Loucy (cell line): Measurements from ENCODE around the gene SLC38A3.
"Not testable (repeated sequence)": the region's sequence is repeated elsewhere in the genome, so short reads cannot be mapped to it uniquely, and the experiment has no call there.

Experiments used
- H2AFZ ChIP-seq: fragments of 200-600 bp; sonication (generic); 2 replicates; pipeline ENCODE4 v1.6.0; 2016; ENCODE audit warnings: antibody characterized with exemption, mild to moderate bottlenecking, low read length, moderate library complexity
- H3F3A ChIP-seq: fragments of 200-600 bp; 2 replicates; pipeline ENCODE4 v1.6.0; 2016; ENCODE audit warnings: antibody characterized with exemption, low read depth, mild to moderate bottlenecking
- H3K27me3 ChIP-seq: fragments of 200-600 bp; sonication (generic); 2 replicates; pipeline ENCODE4 v1.6.1; 2014; ENCODE audit warnings: low read length, mild to moderate bottlenecking; ENCODE audit not compliant: insufficient read depth, poor library complexity, severe bottlenecking
- H3K36me3 ChIP-seq: fragments of 200-600 bp; sonication (generic); 2 replicates; pipeline ENCODE4 v1.6.1; 2016; ENCODE audit warnings: low read length; ENCODE audit not compliant: insufficient read depth
- H3K4me1 ChIP-seq: fragments of 200-600 bp; sonication (generic); 2 replicates; pipeline ENCODE4 v1.5.1; 2014; ENCODE audit warnings: low read length, mild to moderate bottlenecking; ENCODE audit not compliant: insufficient read depth, poor library complexity, severe bottlenecking
- H3K4me2 ChIP-seq: fragments of 200-600 bp; sonication (generic); 2 replicates; pipeline ENCODE4 v1.6.0; 2014; ENCODE audit warnings: antibody characterized with exemption, low read length, low read depth, mild to moderate bottlenecking; ENCODE audit not compliant: poor library complexity, severe bottlenecking
- H3K4me3 ChIP-seq: fragments of 200-600 bp; sonication (generic); 2 replicates; pipeline ENCODE4 v1.5.1; 2014; ENCODE audit warnings: low read length, mild to moderate bottlenecking, mixed read lengths; ENCODE audit not compliant: poor library complexity, severe bottlenecking
- H3K79me2 ChIP-seq: fragments of 200-600 bp; sonication (generic); 2 replicates; pipeline ENCODE4 v1.6.1; 2014; ENCODE audit warnings: low read length; ENCODE audit not compliant: insufficient read depth
- H3K9ac ChIP-seq: fragments of 200-600 bp; sonication (generic); 2 replicates; pipeline ENCODE4 v1.6.0; 2014; ENCODE audit warnings: mild to moderate bottlenecking, low read depth, low read length, moderate library complexity; ENCODE audit not compliant: poor library complexity, severe bottlenecking
- H3K9me2 ChIP-seq: fragments of 200-600 bp; sonication (generic); replicated peaks from 2 replicates; pipeline ENCODE4 v1.6.1; 2016; ENCODE audit warnings: low read depth, low read length, mixed read lengths
- H3K9me3 ChIP-seq: fragments of 200-600 bp; sonication (generic); 2 replicates; pipeline ENCODE4 v1.6.1; 2014; ENCODE audit warnings: mild to moderate bottlenecking, antibody characterized with exemption, low read length, low read depth; ENCODE audit not compliant: insufficient read depth
- H4K20me1 ChIP-seq: fragments of 200-600 bp; sonication (generic); 2 replicates; pipeline ENCODE4 v1.6.0; 2014; ENCODE audit warnings: antibody characterized with exemption, low read length, mild to moderate bottlenecking; ENCODE audit not compliant: insufficient read depth, poor library complexity, severe bottlenecking
- EZH2phosphoT487 ChIP-seq: fragments of 200-600 bp; IDR thresholded peaks from 2 replicates; pipeline ENCODE4 v1.6.1; 2018; ENCODE audit warnings: antibody characterized with exemption, mild to moderate bottlenecking, moderate library complexity, borderline replicate concordance
- TF ChIP-seq, protein P1 (sequence below): fragments of 200-600 bp; sonication (generic); conservative IDR thresholded peaks from 2 replicates; pipeline ENCODE4 v1.5.1; 2014; ENCODE audit warnings: mild to moderate bottlenecking, antibody characterized with exemption, low read length

SLC38A3 gene

DNA sequence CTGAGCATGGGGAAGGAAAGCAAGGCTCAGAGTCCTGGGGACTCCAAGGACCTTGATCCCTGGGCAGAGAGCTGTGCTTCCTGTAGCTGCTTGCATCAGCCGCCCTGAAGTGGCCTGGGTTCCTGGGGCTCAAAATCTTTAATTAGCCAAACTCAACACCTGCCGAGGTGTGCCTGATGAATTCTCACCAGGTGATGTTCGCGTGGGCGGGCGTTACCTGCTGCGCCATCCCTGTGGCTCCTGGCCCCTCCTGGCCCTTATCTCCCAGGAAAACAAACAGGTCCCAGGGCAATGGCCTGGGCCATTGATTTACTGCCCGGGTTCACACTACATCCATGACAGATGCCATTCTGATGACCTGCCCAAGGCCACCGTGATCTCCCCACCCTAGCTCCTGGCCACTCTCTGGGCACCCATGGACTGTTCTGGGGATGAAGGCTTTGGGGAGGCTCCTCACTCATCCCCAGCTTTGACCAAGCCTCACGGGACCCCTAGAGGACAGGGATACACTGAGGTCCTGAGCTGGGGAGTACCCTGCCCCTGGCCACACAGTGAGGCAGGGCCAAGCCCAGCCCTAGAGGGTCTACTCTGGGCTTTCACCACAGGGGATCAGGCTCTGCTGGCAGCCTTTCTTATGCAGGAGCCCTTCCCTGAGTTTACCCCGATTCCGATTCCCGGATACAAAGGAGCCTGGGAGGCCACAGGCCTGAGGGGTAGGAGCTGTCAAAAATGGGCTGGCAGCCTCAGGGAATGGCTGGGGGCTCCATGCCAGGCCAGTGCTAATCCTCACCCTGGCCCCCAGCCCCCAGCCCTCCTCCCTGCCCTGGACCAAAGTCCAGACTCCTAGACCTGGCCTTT, 5.7 kb downstream of the SLC38A3 start:
- H3F3A ChIP-seq, result no peaks in the 10 kb centered on the region
- H2AFZ ChIP-seq, result no peak overlapping the region
- H3K9me2 ChIP-seq, result no peaks in the 10 kb centered on the region
- H3K79me2 ChIP-seq, result no peaks in the 10 kb centered on the region
- no peak overlapping the region for H3K4me3 ChIP-seq
- no peak overlapping the region for H3K9ac ChIP-seq
- no peaks in the 10 kb centered on the region for H4K20me1 ChIP-seq
- no peak overlapping the region for H3K4me2 ChIP-seq
- H3K36me3 ChIP-seq, result no peaks in the 10 kb centered on the region
- no peak for TF ChIP-seq EZH2phosphoT487
- TF ChIP-seq, protein P1, sequence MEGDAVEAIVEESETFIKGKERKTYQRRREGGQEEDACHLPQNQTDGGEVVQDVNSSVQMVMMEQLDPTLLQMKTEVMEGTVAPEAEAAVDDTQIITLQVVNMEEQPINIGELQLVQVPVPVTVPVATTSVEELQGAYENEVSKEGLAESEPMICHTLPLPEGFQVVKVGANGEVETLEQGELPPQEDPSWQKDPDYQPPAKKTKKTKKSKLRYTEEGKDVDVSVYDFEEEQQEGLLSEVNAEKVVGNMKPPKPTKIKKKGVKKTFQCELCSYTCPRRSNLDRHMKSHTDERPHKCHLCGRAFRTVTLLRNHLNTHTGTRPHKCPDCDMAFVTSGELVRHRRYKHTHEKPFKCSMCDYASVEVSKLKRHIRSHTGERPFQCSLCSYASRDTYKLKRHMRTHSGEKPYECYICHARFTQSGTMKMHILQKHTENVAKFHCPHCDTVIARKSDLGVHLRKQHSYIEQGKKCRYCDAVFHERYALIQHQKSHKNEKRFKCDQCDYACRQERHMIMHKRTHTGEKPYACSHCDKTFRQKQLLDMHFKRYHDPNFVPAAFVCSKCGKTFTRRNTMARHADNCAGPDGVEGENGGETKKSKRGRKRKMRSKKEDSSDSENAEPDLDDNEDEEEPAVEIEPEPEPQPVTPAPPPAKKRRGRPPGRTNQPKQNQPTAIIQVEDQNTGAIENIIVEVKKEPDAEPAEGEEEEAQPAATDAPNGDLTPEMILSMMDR, result no peak
- no peaks in the 10 kb centered on the region for H3K4me1 ChIP-seq
- H3K9me3 ChIP-seq, result no peaks in the 10 kb centered on the region
- no peaks in the 10 kb centered on the region for H3K27me3 ChIP-seq

DNA sequence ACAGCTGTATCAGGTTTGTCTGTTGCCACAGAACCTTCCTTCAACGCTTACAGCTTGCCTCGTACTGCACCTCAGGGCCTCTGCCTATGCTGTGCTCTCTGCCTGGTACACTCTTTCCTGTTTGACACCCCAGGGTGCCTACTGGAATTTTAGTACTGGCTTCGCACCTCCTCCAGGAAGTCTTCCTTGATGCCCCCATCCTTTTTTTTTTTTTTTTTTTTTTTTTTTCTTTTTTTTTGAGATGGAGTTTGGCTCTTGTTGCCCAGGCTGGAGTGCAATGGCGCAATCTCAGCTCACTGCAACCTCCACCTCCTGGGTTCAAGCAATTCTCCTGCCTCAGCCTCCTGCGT, 6.3 kb downstream of the SLC38A3 start:
- H3K4me3 ChIP-seq, H3K4me1 ChIP-seq, H3K9me3 ChIP-seq, H2AFZ ChIP-seq, H3K9me2 ChIP-seq, H3K4me2 ChIP-seq, H3K9ac ChIP-seq, H4K20me1 ChIP-seq, H3F3A ChIP-seq, H3K36me3 ChIP-seq, H3K27me3 ChIP-seq, H3K79me2 ChIP-seq: not testable (repeated sequence)

DNA sequence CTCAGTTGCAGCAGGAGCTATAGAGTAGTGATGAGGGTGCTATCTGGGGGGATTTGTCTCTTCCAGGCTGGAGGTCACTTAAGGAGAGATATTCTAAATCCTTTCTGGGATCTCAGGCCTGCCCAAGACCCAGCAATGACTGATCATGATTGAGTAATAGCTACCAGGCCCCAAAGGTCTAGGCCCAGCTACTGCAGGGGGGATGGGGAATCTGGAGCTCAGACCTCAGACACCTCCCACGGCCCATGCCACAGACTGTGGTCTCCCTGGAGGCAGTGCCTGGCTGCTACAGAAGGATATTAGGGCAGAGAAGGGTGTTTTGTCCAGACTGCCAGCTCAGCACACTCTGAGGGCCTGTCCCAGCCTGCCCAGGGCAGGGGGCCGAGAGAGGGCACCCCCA, 6.9 kb downstream of the SLC38A3 start:
- Histone ChIP-seq H2AFZ (no peak overlapping the region), H3K36me3 (no peaks in the 10 kb centered on the region), H3K79me2 (no peaks in the 10 kb centered on the region), H3F3A (no peaks in the 10 kb centered on the region), H3K27me3 (no peaks in the 10 kb centered on the region), H3K9ac (no peak overlapping the region), H3K4me1 (no peaks in the 10 kb centered on the region), H3K4me3 (no peak overlapping the region), H3K4me2 (no peak overlapping the region), H3K9me3 (no peaks in the 10 kb centered on the region), H3K9me2 (no peaks in the 10 kb centered on the region), H4K20me1 (no peaks in the 10 kb centered on the region)
- TF ChIP-seq, protein P1, result no peak
- TF ChIP-seq EZH2phosphoT487, result no peak

DNA sequence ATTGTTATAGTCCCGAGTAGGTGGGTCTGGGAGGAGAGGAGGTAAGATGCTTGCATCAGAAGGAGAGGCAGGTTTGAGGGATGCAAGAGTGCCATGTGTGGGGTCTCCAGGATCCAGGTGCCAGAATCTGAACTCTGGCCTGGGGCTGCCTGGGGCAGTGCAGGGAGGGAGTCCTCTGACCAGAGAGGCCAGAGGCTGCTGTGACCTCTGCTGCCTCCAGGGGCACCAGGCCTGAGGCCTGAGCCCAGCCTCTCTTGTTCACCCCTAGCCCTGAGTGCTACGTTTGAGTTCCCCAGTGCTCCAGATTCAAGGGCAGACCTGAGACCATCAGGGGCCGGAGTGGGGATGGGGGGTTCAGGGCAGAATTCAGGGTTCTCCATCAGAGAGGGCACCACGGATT, 7.4 kb downstream of the SLC38A3 start:
- Histone ChIP-seq H3K9ac (no peak overlapping the region), H3F3A (no peaks in the 10 kb centered on the region), H3K4me2 (no peak overlapping the region), H3K4me1 (no peaks in the 10 kb centered on the region), H4K20me1 (no peaks in the 10 kb centered on the region), H3K9me3 (no peaks in the 10 kb centered on the region), H3K9me2 (no peaks in the 10 kb centered on the region), H3K27me3 (no peaks in the 10 kb centered on the region), H3K36me3 (no peaks in the 10 kb centered on the region), H3K4me3 (no peak overlapping the region), H3K79me2 (no peaks in the 10 kb centered on the region), H2AFZ (no peak overlapping the region)
- no peak for TF ChIP-seq EZH2phosphoT487
- TF ChIP-seq, protein P1, result no peak
